SW480 (cell line): ENCODE results near the gene SARM1.

Experiments used
- DNase-seq: peaks from one replicate; pipeline ENCODE4 v3.0.0-alpha.2; 2016; ENCODE audit warnings: low spot score

Gene SARM1

DNA sequence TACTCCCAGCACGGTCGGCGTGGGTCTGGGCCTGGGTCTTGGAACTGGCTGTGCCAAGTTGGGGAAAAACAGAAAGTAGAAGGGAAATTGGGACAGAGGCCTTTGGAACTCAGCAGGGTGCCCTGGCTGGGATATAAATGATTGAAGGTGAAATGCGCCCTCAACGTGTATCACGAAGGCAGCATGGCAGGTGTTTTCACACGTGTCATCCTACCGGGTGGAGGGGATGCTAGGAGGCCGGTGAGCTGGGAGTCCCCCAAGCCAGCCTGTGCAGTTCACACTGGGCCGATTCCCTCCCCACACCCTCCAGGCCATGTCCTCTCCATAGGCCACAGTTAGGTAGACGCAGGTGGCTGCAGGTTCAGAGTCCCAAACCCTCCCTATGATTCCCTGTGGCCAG is 30.0 kb upstream of the SARM1 start:
- no peak for DNase-seq

DNA sequence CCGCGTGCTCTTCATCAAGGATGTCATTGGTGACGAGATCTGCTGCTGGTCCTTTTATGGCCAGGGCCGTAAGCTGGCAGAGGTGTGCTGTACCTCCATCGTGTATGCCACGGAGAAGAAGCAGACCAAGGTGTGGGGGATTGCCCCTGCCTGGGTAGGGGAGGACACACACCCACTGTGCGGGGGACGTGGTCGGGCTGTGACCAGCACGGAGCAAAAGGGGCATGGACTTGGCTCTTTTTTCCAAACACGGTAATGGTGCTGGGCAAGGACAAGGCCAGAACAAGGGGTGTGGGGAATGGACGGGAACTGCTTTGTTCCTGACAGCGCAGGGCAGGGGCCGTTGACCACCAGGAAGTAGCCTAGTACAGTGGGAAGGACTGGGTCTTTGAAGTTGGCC is 29.2 kb upstream of the SARM1 start:
- DNase-seq: no peak

DNA sequence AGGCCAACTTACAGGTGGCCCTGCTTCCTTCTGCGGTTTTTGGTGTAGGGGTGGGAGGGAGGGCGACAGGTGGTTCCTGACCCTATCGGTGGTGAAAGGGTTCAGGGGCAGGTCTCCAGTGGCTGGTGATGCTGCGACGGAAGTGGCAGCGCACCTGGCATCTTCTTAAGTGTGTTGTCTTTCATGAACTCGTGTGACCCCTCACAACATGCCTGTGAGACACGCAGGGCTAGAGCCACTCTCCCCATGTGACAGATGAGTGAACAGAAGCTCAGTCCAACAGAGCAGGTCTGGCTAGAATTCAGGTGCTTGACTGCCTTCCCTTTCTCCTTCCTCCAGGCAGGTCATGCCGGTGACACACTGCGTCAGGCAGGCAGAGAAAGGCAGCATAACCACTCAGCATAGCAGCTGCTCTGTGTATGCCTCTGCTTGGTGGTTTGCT is 28.0 kb upstream of the SARM1 start:
- DNase-seq: no peak

GRCh38 chr17:28344011-28344410 is 27.5 kb upstream of the SARM1 start:
- no peak for DNase-seq

DNA sequence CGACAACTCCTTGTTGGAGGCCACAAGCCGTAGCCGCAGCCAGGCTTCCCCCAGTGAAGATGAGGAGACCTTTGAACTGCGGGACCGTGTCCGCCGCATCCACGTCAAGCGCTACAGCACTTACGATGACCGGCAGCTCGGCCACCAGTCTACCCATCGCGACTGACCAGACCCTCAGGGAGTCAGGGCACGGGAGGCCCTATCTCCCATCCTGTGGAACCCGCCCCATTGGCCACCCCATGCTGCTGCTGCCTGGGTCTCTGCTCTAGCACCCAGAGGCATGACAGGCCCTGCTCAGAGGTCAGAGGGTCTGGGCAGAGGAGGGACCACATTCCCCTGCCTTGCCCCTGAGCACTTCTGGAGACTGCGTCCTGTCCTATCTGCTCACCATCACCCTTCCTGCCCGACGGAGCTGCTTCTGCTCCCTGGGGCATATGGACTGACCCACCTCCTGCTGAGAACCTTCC is 27.0 kb upstream of the SARM1 start:
- DNase-seq: no peak

DNA sequence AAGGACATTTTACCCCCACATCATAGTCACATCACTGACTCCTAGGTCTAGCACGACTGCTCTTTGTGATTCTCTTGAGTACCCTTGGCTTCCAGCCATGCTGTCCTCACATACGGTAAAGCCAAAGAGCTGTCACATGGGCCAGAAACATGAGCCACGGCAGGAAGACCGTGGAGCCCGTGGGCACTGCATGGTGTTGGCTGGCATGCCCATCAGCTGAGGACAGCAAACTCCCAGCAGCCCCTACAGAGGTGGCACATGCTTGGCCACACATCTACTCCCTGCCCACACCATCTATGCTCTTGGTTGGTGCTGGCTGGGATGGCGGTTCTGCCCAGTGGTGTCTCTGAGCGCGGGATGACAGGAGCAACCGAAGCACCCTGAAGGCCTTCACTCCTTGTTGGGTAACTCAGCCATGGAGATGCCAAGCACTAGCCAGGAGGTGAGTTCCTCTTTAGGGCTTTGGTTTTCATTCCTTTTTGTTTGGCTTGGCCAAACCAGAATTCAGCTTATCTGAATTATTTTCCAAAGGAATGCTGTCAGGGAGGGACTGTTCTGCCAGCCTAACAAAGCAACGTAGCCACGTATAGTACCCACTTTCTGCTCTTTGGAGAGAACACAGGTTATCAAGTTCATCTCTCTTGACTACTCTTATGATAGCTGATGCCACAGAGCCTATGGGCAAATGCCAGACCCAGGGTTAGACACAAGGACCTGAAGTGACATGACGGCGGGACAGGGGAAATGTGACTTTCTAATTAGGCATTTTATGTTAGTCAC is 25.9 kb upstream of the SARM1 start:
- DNase-seq: no peak

DNA sequence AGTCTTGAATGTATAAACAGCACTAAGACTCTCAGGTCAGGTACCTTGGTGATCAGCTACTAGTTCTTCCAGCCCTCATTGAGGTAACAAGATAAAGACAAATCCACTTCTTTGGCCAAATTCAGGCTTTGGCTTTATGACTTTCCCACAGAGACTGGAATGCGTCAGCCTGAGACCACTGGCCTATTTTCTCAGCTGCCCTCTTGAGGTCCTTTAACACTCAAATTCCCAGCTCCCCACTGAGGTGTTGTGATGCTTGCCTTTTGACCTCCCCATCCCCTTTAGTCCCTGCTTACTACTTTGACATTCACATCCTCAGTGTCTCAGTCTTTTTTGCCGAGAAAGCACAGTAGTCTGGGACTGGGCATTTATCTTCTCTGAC is 25.3 kb upstream of the SARM1 start:
- no peak for DNase-seq

DNA sequence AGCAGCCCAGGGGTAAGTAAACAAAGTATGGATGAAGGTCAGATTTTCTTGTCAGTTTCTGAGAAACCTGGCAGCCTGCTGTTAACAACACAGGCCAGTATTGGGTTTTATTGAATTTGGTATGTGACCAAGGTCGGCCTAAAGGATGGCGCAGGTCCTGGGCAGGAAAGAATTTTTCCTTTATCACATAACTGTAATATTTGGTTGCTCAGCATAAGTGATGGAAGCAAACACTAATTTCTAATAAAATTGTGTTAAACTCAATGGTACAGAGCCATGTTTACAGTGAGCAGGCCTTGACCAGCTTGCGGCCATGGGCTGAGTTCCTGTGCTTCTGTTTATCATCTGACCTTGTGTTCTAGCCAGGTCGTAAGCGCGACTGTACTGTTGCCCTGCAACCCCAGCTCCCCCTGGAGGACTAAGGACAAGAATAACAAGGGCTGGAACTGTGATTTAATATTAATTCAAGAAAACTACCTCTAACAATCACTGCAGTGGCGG is 24.7 kb upstream of the SARM1 start:
- no peak for DNase-seq

- peak; percentile 53 for DNase-seq
Observed at GRCh38 chr17:28347261-28347891, 24.1 kb upstream of the SARM1 start.

GRCh38 chr17:28348979-28349378 is 22.5 kb upstream of the SARM1 start:
- no peak for DNase-seq

GRCh38 chr17:28350271-28350670 is 21.2 kb upstream of the SARM1 start:
- no peak for DNase-seq

- peak; percentile 91 for DNase-seq
Observed at GRCh38 chr17:28357061-28357900, 14.2 kb upstream of the SARM1 start, which contains the start of gene POLDIP2. Gene POLDIP2 (minus strand): TSS chr17:28357527. CDS start chr17:28357448, 79 bp downstream.

- DNase-seq: no peak
Observed at GRCh38 chr17:28357901-28358197, 13.6 kb upstream of the SARM1 start.

DNA sequence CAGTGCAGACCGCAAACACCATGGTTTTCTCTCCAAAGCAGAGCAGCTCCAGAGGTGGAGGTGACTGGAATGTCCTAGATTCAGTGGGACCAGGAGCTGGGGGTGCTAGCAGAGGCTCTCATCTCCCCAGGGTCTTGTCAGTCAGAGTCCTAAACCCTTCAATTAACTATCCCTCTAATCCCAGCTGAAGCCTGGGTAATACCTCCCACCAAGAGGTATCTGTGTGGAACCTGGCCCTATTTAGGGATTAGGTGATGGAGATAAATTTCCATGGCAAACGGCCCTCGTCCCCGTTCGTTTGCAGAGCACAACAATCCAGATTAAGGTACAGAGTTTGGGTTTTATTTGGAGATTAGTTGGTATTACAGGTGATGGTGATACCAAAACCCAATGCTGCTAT is 8.3 kb upstream of the SARM1 start:
- no peak for DNase-seq

GRCh38 chr17:28363776-28364650 is 7.5 kb upstream of the SARM1 start:
- DNase-seq: no peak

GRCh38 chr17:28364665-28365363 is 6.7 kb upstream of the SARM1 start, which contains the start of gene SEBOX:
Gene SEBOX (minus strand): TSS chr17:28365199. CDS start chr17:28365151, 48 bp downstream.
- DNase-seq: no peak

DNA sequence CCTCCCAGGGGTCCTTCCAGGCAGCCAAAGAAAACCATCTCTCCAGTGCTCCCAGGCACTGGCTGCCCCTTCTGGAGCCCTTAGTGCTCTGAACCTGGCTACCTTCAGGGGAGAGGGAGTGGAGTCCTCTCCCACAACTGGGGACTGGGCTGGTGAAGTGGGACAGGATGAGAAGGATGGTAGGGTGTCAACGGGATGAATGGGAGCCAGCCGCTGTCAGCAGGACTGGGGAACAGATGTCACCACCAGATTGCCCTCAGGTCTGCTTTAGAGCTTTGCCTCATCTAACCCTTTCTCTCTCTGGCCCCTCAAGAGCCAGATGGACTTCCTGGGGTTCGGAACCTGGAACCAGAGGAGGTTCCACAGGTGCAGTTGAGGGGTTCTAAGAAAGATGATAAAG is 6.0 kb upstream of the SARM1 start:
- DNase-seq: no peak

DNA sequence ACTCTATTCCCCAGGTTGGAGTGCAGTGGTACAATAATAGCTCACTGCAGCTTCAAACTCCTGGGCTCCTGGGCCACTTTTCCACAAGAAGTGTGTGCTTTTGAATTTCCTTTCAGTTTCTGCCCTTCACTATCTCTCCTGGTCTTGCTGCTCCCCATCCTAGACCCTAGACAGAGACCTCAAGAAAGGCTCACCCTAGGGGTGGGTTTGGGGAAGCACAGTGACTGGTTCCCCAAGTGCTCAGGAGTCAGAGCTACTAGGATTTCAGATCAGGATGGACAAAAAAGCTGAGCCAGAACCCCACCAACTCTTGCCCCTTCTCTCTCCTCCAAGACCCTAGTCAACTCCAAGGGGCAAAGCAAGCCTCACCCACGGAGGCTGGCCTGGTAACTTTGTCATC is 4.9 kb upstream of the SARM1 start:
- no peak for DNase-seq

DNA sequence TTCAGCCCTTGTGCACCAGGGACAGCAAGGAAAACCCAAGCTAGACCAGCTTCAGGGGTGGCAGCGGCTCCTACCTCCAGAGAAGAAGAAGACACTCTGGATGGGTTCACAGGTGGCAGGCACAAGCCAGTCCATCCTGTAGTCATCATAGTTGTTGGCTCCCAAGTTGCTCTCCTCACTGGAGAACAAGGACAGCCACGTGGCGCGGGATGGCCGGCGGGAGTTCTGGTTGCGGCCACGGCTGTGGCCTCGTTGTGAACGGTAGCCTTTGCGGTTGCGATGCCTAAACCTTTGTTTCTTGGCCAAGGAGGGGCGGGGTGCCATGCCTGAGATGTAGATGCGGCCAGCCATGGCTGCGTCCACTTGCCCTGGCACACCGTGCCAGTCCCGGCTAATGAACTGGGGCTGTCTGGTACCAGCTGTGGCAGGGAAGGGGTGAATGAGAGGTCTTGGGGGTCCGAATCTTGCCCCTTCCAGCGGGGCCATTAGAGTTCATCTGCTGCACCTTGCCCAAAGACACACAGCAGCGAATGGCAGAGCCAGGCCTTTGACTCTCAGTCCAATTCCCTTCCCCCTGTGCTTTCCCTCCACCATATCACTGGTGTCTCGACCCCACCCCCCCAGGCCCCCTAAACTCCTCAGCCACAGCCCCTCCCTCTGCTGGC is 3.7 kb upstream of the SARM1 start:
- DNase-seq: no peak

GRCh38 chr17:28368306-28368831 is 3.1 kb upstream of the SARM1 start:
- DNase-seq: no peak
